ENCODE measurements around the gene TMEM232. TPM values are rescaled to one million over a fixed set of nuclear protein-coding genes. Genes with fewer than 3 reads are reported as not detected.
"Not testable (repeated sequence)": the region's sequence is repeated elsewhere in the genome, so short reads cannot be mapped to it uniquely, and the experiment has no call there.

The TMEM232 gene
- total and polyA plus RNA-seq, 2 experiments from 2014 or later: 1.3 to 1.9 TPM

- H3K36me3 Mint-ChIP-seq (ENCODE audit: low read depth); H3F3A ChIP-seq (replicated peaks; ENCODE audit: low read depth); H3K4me3 Mint-ChIP-seq; H3K4me1 ChIP-seq (ENCODE audit: insufficient read depth); H3K27ac Mint-ChIP-seq; H4K20me1 ChIP-seq (replicated peaks; ENCODE audit: insufficient read depth); H3K4me1 Mint-ChIP-seq; H3K9me3 Mint-ChIP-seq; H3K27ac ChIP-seq (ENCODE audit: low read depth); H3K79me2 ChIP-seq (replicated peaks; ENCODE audit: insufficient read depth); DNase-seq (ENCODE audit: low spot score); H3K9me2 ChIP-seq (ENCODE audit: insufficient read depth); H3K4me2 ChIP-seq; H3K36me3 ChIP-seq (ENCODE audit: insufficient read depth); H3K27me3 Mint-ChIP-seq (ENCODE audit: insufficient read depth, low read depth, poor library complexity); H3K4me3 ChIP-seq; ATAC-seq; H3K27me3 ChIP-seq (ENCODE audit: insufficient read depth); H2AFZ ChIP-seq: not testable (repeated sequence)
These were observed 49.9 kb downstream of the TMEM232 start for GRCh38 chr5:110676554-110676953.

GRCh38 chr5:110665184-110665726 lies 61.2 kb downstream of the TMEM232 start:
- Histone ChIP-seq H2AFZ (peak overlapping the region; percentile 66; the same call in 1 of the 2 replicates), H3K36me3 (ENCODE audit: insufficient read depth) (no peaks in the 10 kb centered on the region), H3K79me2 (replicated peaks; ENCODE audit: insufficient read depth) (no peaks in the 10 kb centered on the region), H4K20me1 (replicated peaks; ENCODE audit: insufficient read depth) (no peaks in the 10 kb centered on the region), H3K27ac (ENCODE audit: low read depth) (no peak overlapping the region), H3F3A (replicated peaks; ENCODE audit: low read depth) (no peaks in the 10 kb centered on the region), H3K27me3 (ENCODE audit: insufficient read depth) (no peaks in the 10 kb centered on the region), H3K4me1 (ENCODE audit: insufficient read depth) (peaks cover 8% of the 10 kb centered on the region; the same call in 1 of the 2 replicates), H3K4me2 (no peak overlapping the region), H3K9me2 (ENCODE audit: insufficient read depth) (no peaks in the 10 kb centered on the region), H3K4me3 (no peak overlapping the region)
- no peaks in the 10 kb centered on the region for H3K36me3 Mint-ChIP-seq (ENCODE audit: low read depth)
- no peaks in the 10 kb centered on the region for H3K9me3 Mint-ChIP-seq
- no peak overlapping the region for H3K27ac Mint-ChIP-seq
- H3K4me1 Mint-ChIP-seq: peaks cover 9% of the 10 kb centered on the region; the same call in 2 of the 3 replicates
- no peak overlapping the region for H3K4me3 Mint-ChIP-seq
- DNase-seq (ENCODE audit: low spot score) (no peak), ATAC-seq (peak; percentile 42; the same call in 2 of the 3 replicates)
- no peaks in the 10 kb centered on the region for H3K27me3 Mint-ChIP-seq (ENCODE audit: insufficient read depth, low read depth, poor library complexity)
- no peak for TF ChIP-seq EZH2phosphoT487 (IDR thresholded peaks at IDR 0.05; ENCODE audit: unreplicated experiment)
- TF ChIP-seq STAT1 (IDR thresholded peaks at IDR 0.05; ENCODE audit: unreplicated experiment): no peak
- TF ChIP-seq EZH2 (IDR thresholded peaks at IDR 0.05; ENCODE audit: low read depth, unreplicated experiment): no peak
- TF ChIP-seq, protein P1, sequence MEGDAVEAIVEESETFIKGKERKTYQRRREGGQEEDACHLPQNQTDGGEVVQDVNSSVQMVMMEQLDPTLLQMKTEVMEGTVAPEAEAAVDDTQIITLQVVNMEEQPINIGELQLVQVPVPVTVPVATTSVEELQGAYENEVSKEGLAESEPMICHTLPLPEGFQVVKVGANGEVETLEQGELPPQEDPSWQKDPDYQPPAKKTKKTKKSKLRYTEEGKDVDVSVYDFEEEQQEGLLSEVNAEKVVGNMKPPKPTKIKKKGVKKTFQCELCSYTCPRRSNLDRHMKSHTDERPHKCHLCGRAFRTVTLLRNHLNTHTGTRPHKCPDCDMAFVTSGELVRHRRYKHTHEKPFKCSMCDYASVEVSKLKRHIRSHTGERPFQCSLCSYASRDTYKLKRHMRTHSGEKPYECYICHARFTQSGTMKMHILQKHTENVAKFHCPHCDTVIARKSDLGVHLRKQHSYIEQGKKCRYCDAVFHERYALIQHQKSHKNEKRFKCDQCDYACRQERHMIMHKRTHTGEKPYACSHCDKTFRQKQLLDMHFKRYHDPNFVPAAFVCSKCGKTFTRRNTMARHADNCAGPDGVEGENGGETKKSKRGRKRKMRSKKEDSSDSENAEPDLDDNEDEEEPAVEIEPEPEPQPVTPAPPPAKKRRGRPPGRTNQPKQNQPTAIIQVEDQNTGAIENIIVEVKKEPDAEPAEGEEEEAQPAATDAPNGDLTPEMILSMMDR (conservative IDR thresholded peaks at IDR 0.05; ENCODE audit: low read depth in 2 of 2): no peak
- TF ChIP-seq, protein P2, sequence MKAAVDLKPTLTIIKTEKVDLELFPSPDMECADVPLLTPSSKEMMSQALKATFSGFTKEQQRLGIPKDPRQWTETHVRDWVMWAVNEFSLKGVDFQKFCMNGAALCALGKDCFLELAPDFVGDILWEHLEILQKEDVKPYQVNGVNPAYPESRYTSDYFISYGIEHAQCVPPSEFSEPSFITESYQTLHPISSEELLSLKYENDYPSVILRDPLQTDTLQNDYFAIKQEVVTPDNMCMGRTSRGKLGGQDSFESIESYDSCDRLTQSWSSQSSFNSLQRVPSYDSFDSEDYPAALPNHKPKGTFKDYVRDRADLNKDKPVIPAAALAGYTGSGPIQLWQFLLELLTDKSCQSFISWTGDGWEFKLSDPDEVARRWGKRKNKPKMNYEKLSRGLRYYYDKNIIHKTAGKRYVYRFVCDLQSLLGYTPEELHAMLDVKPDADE (IDR thresholded peaks at IDR 0.05): no peak
- TF ChIP-seq POLR2AphosphoS5 (IDR thresholded peaks at IDR 0.05; ENCODE audit: low read depth): no peak
- TF ChIP-seq ZNF462 (CRISPR knock-in tag; IDR thresholded peaks at IDR 0.05): no peak
- TF ChIP-seq ZNF114 (CRISPR knock-in tag; IDR thresholded peaks at IDR 0.05): no peak
- TF ChIP-seq JUNB (IDR thresholded peaks at IDR 0.05; ENCODE audit: unreplicated experiment): no peak
- no peak for TF ChIP-seq CREB1 (CRISPR knock-in tag; IDR thresholded peaks at IDR 0.05; ENCODE audit: low read depth)
- TF ChIP-seq ZNF331 (CRISPR knock-in tag; IDR thresholded peaks at IDR 0.05; ENCODE audit: low read depth): no peak
- no peak for TF ChIP-seq NANOG (IDR thresholded peaks at IDR 0.05; ENCODE audit: borderline replicate concordance)
